ENCODE measurements around the gene PGAP2. TPM values are rescaled to one million over a fixed set of nuclear protein-coding genes. Genes with fewer than 3 reads are reported as not detected.
A peak's percentile ranks its signal among the peaks of the same experiment; 100 is the strongest.

PGAP2 gene
- total RNA-seq (2021; ENCODE audit: unreplicated experiment) = 30.5 TPM
- polyA plus RNA-seq (2012) = 49.7 and 50.6 TPM in 2 replicates
- Bru-seq, nascent RNA = percentile 62 among the genes with signal in this experiment
- percentile 70 among the genes with signal in this experiment for BruChase-seq, experiment 1, labeled RNA remaining after a 6-hour chase
- percentile 74 among the genes with signal in this experiment for BruChase-seq, experiment 2, labeled RNA remaining after a 2-hour chase
- long read RNA-seq, partial matches to known transcripts = 22 of 57 reads
- long read RNA-seq, other reads (novel, unspliced or antisense) = 23 of 57 reads

- intact Hi-C loops (cut with micrococcal nuclease) = loop anchor here (1.0 kb wide), 1 partner anchor 264 kb away; no protein-coding TSS in a partner anchor
- Histone ChIP-seq H4K20me1 (ENCODE audit: insufficient read depth) (no peaks in the 10 kb centered on the region), H3K4me3 (replicated peaks in 1 of 2; ENCODE audit: low read depth in 1 of 2, low read length in 2 of 2) (peak within 1 kb of the TSS; percentile 81 to 85), H3K9me3 (ENCODE audit: control insufficient read depth in 1 of 2, insufficient read depth in 1 of 2, low read depth in 1 of 2, low read length in 2 of 2) (no peaks in the 10 kb centered on the region), H3K79me2 (ENCODE audit: insufficient read depth, low read length) (no peaks in the 10 kb centered on the region), H3K4me2 (ENCODE audit: low read length) (peak within 1 kb of the TSS; percentile 90), H3K9me2 (ENCODE audit: insufficient read depth) (no peaks in the 10 kb centered on the region), H2AFZ (ENCODE audit: low read depth, low read length, poor library complexity, severe bottlenecking) (peak within 1 kb of the TSS; percentile 69), H3K9ac (ENCODE audit: low read length) (peak within 1 kb of the TSS; percentile 81), H3K36me3 (ENCODE audit: control insufficient read depth in 1 of 2, insufficient read depth in 2 of 2, low read length in 2 of 2) (no peaks in the 10 kb centered on the region; a peak in 1 of 4 replicates), H3K4me1 (ENCODE audit: control insufficient read depth in 1 of 2, insufficient read depth in 2 of 2, low read length in 2 of 2) (peaks cover 5 to 26% of the 10 kb centered on the region in 2 experiments; a peak in 3 of 4 replicates), H3K27me3 (ENCODE audit: insufficient read depth, low read length) (no peaks in the 10 kb centered on the region), H3K27ac (ENCODE audit: low read depth, low read length) (peak within 1 kb of the TSS; percentile 43)
- no TSS peak for BruUV-seq (replicated peaks)
- TF ChIP-seq TCF7L2 (IDR thresholded peaks at IDR 0.05; ENCODE audit: borderline replicate concordance, extremely low read depth, insufficient read depth, insufficient read length) (no peak), SP1 (IDR thresholded peaks at IDR 0.05; ENCODE audit: low read depth) (no peak), RAD21 (IDR thresholded peaks at IDR 0.05; ENCODE audit: low read depth) (peak; percentile 70), ZFX (IDR thresholded peaks at IDR 0.05) (no peak; the same call in 1 of the 2 replicates), SIN3A (IDR thresholded peaks at IDR 0.05; ENCODE audit: low read depth) (no peak), EGR1 (IDR thresholded peaks at IDR 0.05; ENCODE audit: low read depth) (no peak), CTCF (IDR thresholded peaks at IDR 0.05 in 2 of 3, conservative IDR thresholded peaks at IDR 0.05 in 1 of 3; ENCODE audit: borderline replicate concordance in 1 of 3, insufficient read depth in 1 of 3, low read depth in 2 of 3, low read length in 2 of 3) (peak; percentile 54 to 75 (median 75); a peak in 5 of 6 replicates), YY1 (IDR thresholded peaks at IDR 0.05; ENCODE audit: extremely low read depth, insufficient replicate concordance, low read depth, low read length) (no peak), POLR2AphosphoS5 (IDR thresholded peaks at IDR 0.05; ENCODE audit: low read depth, low read length) (peak; percentile 31), SRF (IDR thresholded peaks at IDR 0.05; ENCODE audit: low read depth) (no peak)
- ATAC-seq = peak; percentile 85
- DNase-seq (ENCODE audit: low read depth, low spot score) = peak; percentile 61
- CTCF ChIA-PET = interaction anchor here (0.6 to 3.3 kb wide), 18 partner anchors 9 to 265 kb away, joined by 3 to 22 read pairs (median 4); partner anchors contain the start of genes NUP98, RHOG and STIM1
- RAD21 ChIA-PET (ENCODE audit: low non-redundant PET in 1 of 2, low total read pairs in 2 of 2, uncharacterized antibody in 2 of 2, unreplicated experiment in 2 of 2) = no interaction called here
- POLR2A ChIA-PET = interaction anchor here (0.8 to 2.0 kb wide), 5 partner anchors 9 to 14 kb away, joined by 3 to 7 read pairs (median 3); partner anchors contain the start of gene NUP98
Observed at GRCh38 chr11:3807909-3808860, at the start of gene PGAP2. TSS of gene PGAP2 (plus strand) at chr11:3808560. CDS start at chr11:3811260, 2,700 bp downstream.

Data from HCT116 (cell line).